GM21526 (cell line): ENCODE results near the gene CAMK1.

Experiments
- ATAC-seq: cut with Tn5 transposase; IDR thresholded peaks from one replicate; pipeline ENCODE4 v1.9.1; 2021; ENCODE audit warnings: moderate library complexity; ENCODE audit not compliant: unreplicated experiment, low FRiP score

The CAMK1 gene

GRCh38 chr3:9793161-9793781 is 23.5 kb upstream of the CAMK1 start:
- no peak for ATAC-seq

DNA sequence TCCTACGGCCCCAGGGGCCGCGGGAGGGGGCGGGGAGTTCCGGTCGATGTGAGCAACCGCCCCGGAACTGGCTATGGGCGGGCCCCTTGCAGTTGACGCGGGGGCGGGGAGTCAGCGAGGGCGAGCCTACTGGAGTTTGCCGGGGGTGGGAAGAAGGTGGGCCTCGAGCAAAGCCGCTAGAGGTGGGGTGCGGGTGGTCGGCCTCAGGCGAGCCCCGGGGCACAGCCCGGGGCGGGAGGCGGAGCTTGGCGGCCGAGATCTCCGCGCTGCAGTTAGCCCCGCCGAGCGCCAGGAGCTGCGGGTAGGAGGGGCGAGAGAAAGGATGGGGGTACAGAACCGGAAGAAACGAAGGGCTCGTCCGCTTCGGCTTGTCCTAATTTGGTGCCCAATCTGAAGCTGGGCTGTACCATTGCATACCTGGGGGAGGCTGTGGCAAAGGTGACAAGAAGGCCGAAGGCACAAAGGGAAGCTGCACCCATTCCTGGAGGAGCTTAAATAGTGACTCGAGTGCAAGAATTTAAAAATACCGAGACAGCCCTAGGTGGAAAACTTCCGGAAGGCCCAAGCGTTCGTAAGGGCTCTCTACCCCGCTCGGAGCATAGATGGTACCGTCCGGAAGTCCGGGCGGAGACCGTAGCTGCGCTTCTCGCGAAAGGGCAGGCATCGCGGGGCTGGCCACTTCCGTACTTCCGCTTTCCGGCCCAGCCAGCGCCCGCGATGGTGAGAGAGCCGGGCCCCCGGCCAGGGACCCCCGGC is 22.8 kb upstream of the CAMK1 start, which contains the start of the genes ARPC4 and TADA3:
Gene ARPC4, plus strand, starts transcription at position 678 of the 756 bp plus-strand sequence. Its CDS starts 40 bp downstream, at position 718.
Gene TADA3, minus strand, starts transcription at position 69 of the 756 bp plus-strand sequence. CDS start 1,007 bp downstream, outside the sequence.
- ATAC-seq = peak; percentile 79

GRCh38 chr3:9791790-9792404 is 22.1 kb upstream of the CAMK1 start:
- ATAC-seq = no peak

GRCh38 chr3:9791127-9791526 is 21.4 kb upstream of the CAMK1 start:
- no peak for ATAC-seq

DNA sequence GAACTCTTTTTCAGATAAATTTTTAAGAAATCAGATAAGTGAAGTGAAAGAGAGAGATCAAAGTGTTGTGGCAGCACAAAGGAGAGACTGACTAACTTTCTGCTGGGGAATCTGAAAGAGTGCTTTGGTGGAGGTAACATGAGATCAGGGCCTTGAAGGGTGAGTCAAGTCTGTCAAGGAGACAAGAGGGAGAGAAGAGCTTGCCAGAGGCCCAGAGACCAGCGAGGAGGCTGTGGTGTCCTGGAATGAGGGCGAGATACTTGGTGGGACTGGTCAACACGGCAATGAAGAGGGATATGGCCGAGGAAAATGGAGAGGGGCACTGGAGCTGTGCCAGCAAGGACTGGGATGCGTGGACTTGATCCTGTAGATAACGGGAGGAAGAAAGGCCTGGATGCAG is 18.0 kb upstream of the CAMK1 start:
- no peak for ATAC-seq

DNA sequence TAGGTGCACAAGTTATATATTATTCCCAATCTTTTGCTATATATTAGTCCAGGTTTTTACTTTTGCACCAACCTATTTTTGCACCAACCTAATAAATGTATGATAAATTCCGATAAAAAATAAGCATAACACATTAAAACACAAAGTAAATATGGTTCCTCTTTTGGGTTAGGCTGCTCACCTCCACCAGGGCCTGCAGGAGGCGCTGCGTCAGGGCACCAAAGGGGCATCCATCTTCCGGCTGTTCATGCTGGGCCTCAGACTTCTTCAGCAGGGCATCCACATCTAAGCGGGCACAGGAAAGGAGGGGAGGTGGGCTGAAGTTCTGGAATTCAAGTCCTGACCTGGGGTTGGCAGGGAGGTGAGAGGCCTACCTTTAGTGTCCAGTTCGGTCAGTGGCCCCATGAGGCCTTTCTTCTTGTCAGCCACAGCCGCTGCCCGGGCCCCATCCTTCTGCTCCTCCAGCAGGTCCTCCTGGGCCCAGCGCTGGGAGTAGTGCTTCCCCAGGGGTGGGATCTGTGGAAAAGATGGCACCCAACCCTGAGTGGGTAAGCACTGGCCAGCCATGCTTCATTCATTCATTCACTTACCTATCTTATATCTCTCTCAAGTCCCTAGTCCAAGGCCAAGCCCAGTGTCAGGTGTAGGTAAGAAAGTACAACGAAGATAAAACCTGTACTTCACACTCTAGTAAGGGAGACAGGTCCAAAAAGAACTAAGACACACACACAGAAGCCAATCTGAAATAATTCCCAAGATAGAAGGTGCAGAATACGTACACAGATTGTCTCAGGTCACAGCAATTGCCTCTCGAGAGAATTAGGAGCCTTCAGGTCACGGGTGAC is 17.3 kb upstream of the CAMK1 start:
- ATAC-seq = no peak

GRCh38 chr3:9786209-9786739 is 16.5 kb upstream of the CAMK1 start:
- ATAC-seq = no peak

- no peak for ATAC-seq
These were observed 15.9 kb upstream of the CAMK1 start for GRCh38 chr3:9785602-9786001.

DNA sequence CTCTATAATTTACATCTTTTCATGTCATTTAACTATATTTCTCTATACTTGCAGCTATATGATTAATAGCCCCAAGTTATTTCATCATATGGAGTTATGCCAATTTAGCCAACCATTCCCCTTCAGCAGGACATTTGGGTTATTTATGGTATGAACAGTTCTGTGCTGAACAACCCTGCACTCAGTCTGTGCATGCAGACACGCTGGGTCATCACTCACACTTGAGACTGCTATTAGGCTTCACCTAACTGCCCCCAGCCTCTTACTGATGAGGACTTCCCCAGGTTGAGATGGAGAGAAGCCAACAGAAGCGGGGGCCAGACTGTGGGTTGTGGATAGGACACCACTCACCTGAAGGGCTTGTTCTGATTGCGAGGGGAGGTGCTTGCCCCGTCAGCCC is 15.2 kb upstream of the CAMK1 start:
- ATAC-seq = no peak

- no peak for ATAC-seq
These were observed 14.2 kb upstream of the CAMK1 start for GRCh38 chr3:9783954-9784353.

- no peak for ATAC-seq
These were observed 13.0 kb upstream of the CAMK1 start for GRCh38 chr3:9782770-9783169.

DNA sequence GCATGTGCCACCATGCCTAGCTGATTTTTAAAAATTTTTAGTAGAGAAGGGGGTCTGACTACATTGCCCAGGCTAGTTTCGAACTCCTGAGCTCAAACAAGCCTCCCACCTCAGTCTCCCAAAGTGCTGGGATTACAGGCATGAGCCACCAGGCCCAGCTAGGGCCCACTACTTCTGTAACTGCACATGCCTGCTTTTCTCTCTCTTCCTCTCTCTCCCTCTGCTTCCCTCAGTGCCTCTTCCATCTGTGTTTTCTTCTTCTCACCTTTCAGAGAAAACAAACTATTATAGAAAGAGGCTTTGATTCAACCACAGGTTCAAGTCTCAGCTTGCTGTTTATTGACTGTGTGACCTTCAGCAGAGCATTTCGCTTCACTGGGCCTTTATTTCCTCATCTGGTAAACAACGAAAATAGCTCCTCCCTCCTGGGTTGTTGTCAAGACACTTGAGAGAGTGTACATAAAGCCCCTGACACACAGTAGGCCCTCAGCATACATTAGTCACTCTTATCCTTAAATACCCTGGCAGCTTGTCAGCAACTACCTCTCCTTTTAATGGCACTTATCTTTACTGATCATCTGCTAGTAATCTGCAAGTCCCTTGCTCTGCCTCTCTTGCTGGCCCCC is 12.3 kb upstream of the CAMK1 start:
- ATAC-seq = no peak

DNA sequence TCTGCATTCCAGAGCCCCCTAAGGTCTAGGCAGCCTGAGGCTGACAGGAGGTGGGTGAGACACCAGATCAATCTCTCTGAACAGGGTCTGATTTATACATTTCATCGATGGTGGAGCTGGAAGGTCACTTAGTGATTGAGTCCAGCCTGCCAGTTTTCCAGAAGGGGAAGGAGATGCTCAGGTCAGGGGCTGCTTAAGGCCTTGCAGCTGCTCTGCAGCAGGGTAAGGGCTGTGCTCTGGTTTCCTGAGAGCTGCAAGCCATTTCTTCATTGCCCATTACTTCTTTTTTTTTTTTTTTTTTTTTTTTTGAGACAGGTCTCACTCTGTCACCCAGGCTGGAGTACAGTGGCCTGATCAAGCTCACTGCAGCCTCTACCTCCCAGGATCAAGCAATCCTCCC is 11.8 kb upstream of the CAMK1 start:
- no peak for ATAC-seq

- no peak for ATAC-seq
These were observed 11.2 kb upstream of the CAMK1 start for GRCh38 chr3:9780910-9781309.

DNA sequence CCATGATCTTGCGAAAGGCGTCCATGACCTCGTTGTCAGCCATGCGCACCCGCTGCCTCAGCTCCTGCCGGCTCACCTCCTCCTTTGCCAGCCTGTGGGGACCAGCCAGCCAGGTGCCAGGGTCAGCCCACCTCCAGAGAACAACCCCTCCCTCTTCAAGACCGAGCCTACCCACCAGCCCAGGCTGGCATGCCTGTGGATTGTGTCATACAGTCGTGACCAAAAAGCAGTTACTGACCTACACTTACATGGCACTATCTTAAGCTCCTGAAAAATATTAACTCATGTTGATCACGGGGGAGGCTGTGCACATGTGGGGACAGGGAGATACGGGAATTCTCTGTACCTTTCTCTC is 10.7 kb upstream of the CAMK1 start:
- ATAC-seq = no peak

DNA sequence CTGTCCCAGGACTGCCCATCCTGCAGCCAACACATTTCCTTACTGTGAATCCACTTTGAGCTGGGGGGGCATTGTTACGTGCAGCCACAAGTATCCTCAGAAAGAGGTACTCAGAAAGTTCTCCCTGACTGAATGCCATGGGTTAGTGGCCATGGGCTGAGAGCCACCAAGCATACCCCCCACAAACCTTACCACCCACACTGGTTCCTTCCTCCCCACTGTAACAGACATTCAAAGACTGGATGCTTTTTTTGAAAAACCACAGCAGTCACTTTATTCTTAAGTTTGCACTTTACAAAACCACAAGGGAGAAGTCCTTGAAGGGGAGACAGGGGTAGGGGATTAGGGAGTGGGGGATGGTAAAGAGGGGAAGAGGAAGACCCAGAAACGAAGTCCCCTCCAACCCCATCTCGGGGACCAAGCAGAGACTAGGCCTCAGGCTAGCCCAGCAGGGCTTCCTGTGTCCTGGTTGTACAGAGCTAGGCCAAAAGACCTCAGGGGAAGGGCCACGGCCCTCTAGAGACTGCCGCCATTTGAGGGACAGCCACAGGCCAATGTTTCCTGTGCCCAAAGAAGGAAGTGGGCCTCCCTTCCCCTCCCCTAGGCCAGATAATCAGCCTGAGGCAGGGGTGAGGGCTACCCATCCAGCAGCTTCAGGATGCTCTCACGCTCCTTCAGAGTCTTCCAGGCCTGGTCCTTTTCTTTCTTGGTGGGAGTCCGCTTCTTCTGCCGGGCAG is 10.1 kb upstream of the CAMK1 start:
- ATAC-seq = peak; percentile 39

GRCh38 chr3:9779075-9779593 is 9.4 kb upstream of the CAMK1 start:
- ATAC-seq = no peak

DNA sequence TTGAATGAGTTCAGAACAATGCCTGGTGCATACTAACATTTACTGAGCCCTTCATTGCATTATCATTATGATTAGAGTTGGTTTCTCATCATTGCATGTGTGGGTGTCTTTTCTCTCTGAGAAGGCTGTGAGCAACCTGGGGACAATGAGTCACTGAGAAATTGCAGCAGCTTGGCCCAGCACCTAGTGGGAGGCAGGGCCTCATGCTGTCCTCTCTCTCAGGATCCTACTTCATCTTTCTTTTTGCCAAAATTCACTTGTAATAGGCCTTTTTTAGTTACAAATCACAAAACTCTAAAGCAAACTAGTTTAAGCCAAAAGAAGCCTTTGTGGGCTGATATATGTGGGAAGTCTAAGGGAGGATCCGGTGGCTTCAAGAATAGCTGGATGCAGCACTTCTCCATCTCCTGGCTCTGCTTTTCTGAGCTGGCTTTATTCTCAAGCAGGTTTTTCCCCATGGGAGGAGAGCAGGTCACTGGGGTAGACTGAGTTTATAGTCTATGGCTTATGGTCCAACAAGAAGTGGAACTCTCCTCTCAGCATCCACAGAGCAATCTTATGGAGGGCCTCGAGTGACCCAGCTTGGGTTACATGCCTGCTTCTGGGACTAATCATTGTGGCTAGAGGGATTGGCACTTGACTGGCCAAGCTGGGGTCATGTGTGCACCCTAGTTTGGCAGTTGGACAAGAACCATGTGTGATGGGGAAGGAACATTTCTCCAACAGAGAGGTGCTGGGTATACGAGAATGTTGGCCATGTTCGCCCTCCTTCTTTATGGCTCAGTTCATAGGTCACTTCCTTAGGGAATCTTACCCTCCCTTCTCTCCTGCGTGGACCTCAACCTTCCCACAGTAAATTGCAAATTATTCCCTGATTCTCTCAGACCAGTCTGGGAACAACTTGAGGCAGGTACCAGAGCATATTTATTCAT is 8.7 kb upstream of the CAMK1 start:
- no peak for ATAC-seq
